Fibroblast of the aortic adventitia (primary cell): ENCODE data around the gene ANKRD33. TPM values are rescaled to one million over a fixed set of nuclear protein-coding genes. Genes with fewer than 3 reads are reported as not detected.

Experiments
- DNase-seq: peaks from one replicate; pipeline ENCODE4 v3.0.0-alpha.2; 2010; ENCODE audit warnings: low read depth
- H3K4me3 ChIP-seq: 2 replicates; pipeline ENCODE4 v1.5.1; 2011; ENCODE audit warnings: low read depth, mild to moderate bottlenecking, control low read depth, low read length, moderate library complexity
- CTCF ChIP-seq: IDR thresholded peaks from 2 replicates; pipeline ENCODE4 v1.5.1; 2011; ENCODE audit warnings: mild to moderate bottlenecking, low read length, control low read depth, inconsistent platforms; ENCODE audit not compliant: insufficient read depth
- total RNA-seq: library from RNA; depleted of rRNA; stranded (reverse); fragments of >200 nt; gene quantifications from 2 replicates; pipeline ENCODE4 v1.2.3, GENCODE V29; 2012; ENCODE audit warnings: low replicate concordance

The ANKRD33 gene
- total RNA-seq, 1 donor: 0.09 TPM

GRCh38 chr12:51895378-51896135, 7.7 kb downstream of the ANKRD33 start:
- no peak for DNase-seq
- no peak for TF ChIP-seq CTCF

GRCh38 chr12:51896236-51896635, 8.3 kb downstream of the ANKRD33 start:
- no peak overlapping the region for H3K4me3 ChIP-seq
- DNase-seq: no peak
- no peak for TF ChIP-seq CTCF

More at GRCh38 chr12:51895378-51896135, 7.7 kb downstream of the ANKRD33 start:
- no peak overlapping the region for H3K4me3 ChIP-seq

- DNase-seq: peak; percentile 70
- no peak for TF ChIP-seq CTCF
- H3K4me3 ChIP-seq: no peak overlapping the region
Measured at GRCh38 chr12:51897181-51897580, 9.3 kb downstream of the ANKRD33 start.

- no peak for TF ChIP-seq CTCF
- H3K4me3 ChIP-seq: no peak overlapping the region
- no peak for DNase-seq
Measured at GRCh38 chr12:51898506-51898905, 10.6 kb downstream of the ANKRD33 start.

GRCh38 chr12:51898937-51899336, 11.0 kb downstream of the ANKRD33 start:
- H3K4me3 ChIP-seq: no peak overlapping the region
- no peak for DNase-seq
- TF ChIP-seq CTCF: no peak

GRCh38 chr12:51900323-51900889, 12.5 kb downstream of the ANKRD33 start:
- TF ChIP-seq CTCF: no peak
- no peak overlapping the region for H3K4me3 ChIP-seq
- no peak for DNase-seq
